HG02610 (cell line): Measurements from ENCODE around the gene ENDOD1.

ENCODE experiments used
- ATAC-seq: cut with Tn5 transposase; IDR thresholded peaks from one replicate; pipeline ENCODE4 v1.9.1; 2021; ENCODE audit warnings: mild to moderate bottlenecking, moderate library complexity; ENCODE audit not compliant: unreplicated experiment

The ENDOD1 gene

GRCh38 chr11:95138448-95138847, 48.8 kb downstream of the ENDOD1 start:
- peak; percentile 73 for ATAC-seq

- no peak for ATAC-seq
These were observed 50.9 kb downstream of the ENDOD1 start for GRCh38 chr11:95140397-95141033.

- ATAC-seq: no peak
These were observed 52.8 kb downstream of the ENDOD1 start for GRCh38 chr11:95142431-95142830.

- no peak for ATAC-seq
These were observed 53.5 kb downstream of the ENDOD1 start for GRCh38 chr11:95143106-95143681.

- ATAC-seq: no peak
These were observed 54.9 kb downstream of the ENDOD1 start for GRCh38 chr11:95144313-95145235.

GRCh38 chr11:95145430-95146060, 55.9 kb downstream of the ENDOD1 start:
- no peak for ATAC-seq

- no peak for ATAC-seq
These were observed 57.8 kb downstream of the ENDOD1 start for GRCh38 chr11:95147364-95147905.

- ATAC-seq: no peak
These were observed 58.8 kb downstream of the ENDOD1 start for GRCh38 chr11:95148406-95148805.

GRCh38 chr11:95148938-95149337, 59.3 kb downstream of the ENDOD1 start:
- ATAC-seq: no peak

- no peak for ATAC-seq
These were observed 60.2 kb downstream of the ENDOD1 start for GRCh38 chr11:95149651-95150364.

- ATAC-seq: peak; percentile 87
These were observed 61.5 kb downstream of the ENDOD1 start for GRCh38 chr11:95150956-95151684.

GRCh38 chr11:95152876-95153856, 63.5 kb downstream of the ENDOD1 start:
- no peak for ATAC-seq

- no peak for ATAC-seq
These were observed 64.2 kb downstream of the ENDOD1 start for GRCh38 chr11:95153857-95154246.

GRCh38 chr11:95154514-95154913, 64.9 kb downstream of the ENDOD1 start:
- no peak for ATAC-seq

- no peak for ATAC-seq
These were observed 65.7 kb downstream of the ENDOD1 start for GRCh38 chr11:95155385-95155784.

GRCh38 chr11:95156133-95156721, 66.6 kb downstream of the ENDOD1 start:
- ATAC-seq: no peak

GRCh38 chr11:95156916-95157541, 67.4 kb downstream of the ENDOD1 start:
- no peak for ATAC-seq

- ATAC-seq: no peak
These were observed 68.2 kb downstream of the ENDOD1 start for GRCh38 chr11:95157824-95158223.
